IMR-90 (cell line): Measurements from ENCODE around the gene CHPF2. TPM values are rescaled to one million over a fixed set of nuclear protein-coding genes. Genes with fewer than 3 reads are reported as not detected.

ENCODE experiments used
- ATAC-seq: fragments of 200-7000 bp; cut with Tn5 transposase; 2 replicates; pipeline ENCODE4 v1.9.1; 2020; ENCODE audit warnings: low read depth, mild to moderate bottlenecking, moderate library complexity
- BruUV-seq: library from RNA; stranded (reverse); fragments of 400-500 nt; replicated peaks from 2 replicates; lab custom pipeline; 2021; lab: Mats Ljungman, UMichigan
- CTCF ChIA-PET: fragments of 300-600 bp; formaldehyde crosslinking; extraction: SDS; loops from one replicate; lab custom pipeline; 2021; ENCODE audit warnings: antibody characterized with exemption; lab: Yijun Ruan, JAX
- POLR2A ChIA-PET: fragments of 300-600 bp; sonication (Branson Sonifier 250); formaldehyde crosslinking; loops from one replicate; lab custom pipeline; 2022; ENCODE audit warnings: antibody characterized with exemption; ENCODE audit not compliant: unreplicated experiment; lab: Charles Lee
- DNase-seq: peaks from one replicate; pipeline ENCODE4 v3.0.0; 2013
- H2AFZ ChIP-seq: replicated peaks from 2 replicates; pipeline ENCODE3; 2013; ENCODE audit warnings: low read length, mild to moderate bottlenecking; ENCODE audit not compliant: poor library complexity
- H2AK5ac ChIP-seq: 2 replicates; pipeline ENCODE4 v1.6.1; 2013; ENCODE audit warnings: low read depth, low read length, inconsistent platforms
- H2AK9ac ChIP-seq: replicated peaks from 2 replicates; pipeline ENCODE3; 2013; ENCODE audit warnings: mild to moderate bottlenecking, low read depth, low read length, moderate library complexity; ENCODE audit not compliant: poor library complexity
- H2BK120ac ChIP-seq: 2 replicates; pipeline ENCODE4 v1.6.1; 2013; ENCODE audit warnings: low read depth, low read length, inconsistent platforms
- H2BK15ac ChIP-seq: 3 replicates; pipeline ENCODE4 v1.6.1; 2013; ENCODE audit warnings: low read depth, low read length, inconsistent platforms
- H2BK20ac ChIP-seq: 2 replicates; pipeline ENCODE4 v1.6.1; 2013; ENCODE audit warnings: low read depth, mild to moderate bottlenecking, inconsistent platforms, low read length, moderate library complexity
- H2BK5ac ChIP-seq: 2 replicates; pipeline ENCODE4 v1.6.1; 2013; ENCODE audit warnings: mild to moderate bottlenecking, low read depth, low read length, inconsistent platforms; ENCODE audit not compliant: poor library complexity, severe bottlenecking
- H3K14ac ChIP-seq: replicated peaks from 2 replicates; pipeline ENCODE4 v1.6.1; 2013; ENCODE audit warnings: low read depth, low read length, inconsistent platforms
- H3K18ac ChIP-seq: 2 replicates; pipeline ENCODE4 v1.6.1; 2013; ENCODE audit warnings: low read depth, low read length, control low read depth
- H3K23ac ChIP-seq: 2 replicates; pipeline ENCODE4 v1.6.1; 2013; ENCODE audit warnings: low read depth, low read length, inconsistent platforms
- H3K27ac ChIP-seq: 2 replicates; pipeline ENCODE4 v1.5.1; 2013; ENCODE audit warnings: mild to moderate bottlenecking, control low read depth, low read length; ENCODE audit not compliant: insufficient read depth
- H3K27me3 ChIP-seq: 2 replicates; pipeline ENCODE4 v1.6.1; 2013; ENCODE audit warnings: low read length; ENCODE audit not compliant: control insufficient read depth, insufficient read depth
- H3K36me3 ChIP-seq: 2 replicates; pipeline ENCODE4 v1.6.1; 2013; ENCODE audit warnings: low read length, mixed read lengths; ENCODE audit not compliant: control insufficient read depth, insufficient read depth
- H3K4ac ChIP-seq: 2 replicates; pipeline ENCODE4 v1.6.1; 2013; ENCODE audit warnings: low read depth, low read length, inconsistent platforms
- H3K4me1 ChIP-seq: 2 replicates; pipeline ENCODE4 v1.6.1; 2013; ENCODE audit warnings: low read length, mixed read lengths; ENCODE audit not compliant: control insufficient read depth, insufficient read depth
- H3K4me2 ChIP-seq: 2 replicates; pipeline ENCODE4 v1.6.1; 2013; ENCODE audit warnings: low read depth, mild to moderate bottlenecking, control low read depth, low read length, moderate library complexity
- H3K4me3 ChIP-seq: 2 replicates; pipeline ENCODE4 v1.5.1; 2013; ENCODE audit warnings: low read depth, mild to moderate bottlenecking, control low read depth, low read length, moderate library complexity; ENCODE audit not compliant: insufficient read depth
- H3K56ac ChIP-seq: 2 replicates; pipeline ENCODE4 v1.6.1; 2013; ENCODE audit warnings: low read length, inconsistent platforms; ENCODE audit not compliant: insufficient read depth; ENCODE audit errors: extremely low read depth
- H3K79me1 ChIP-seq, 2 experiments: 2 replicates each; pipeline ENCODE4 v1.6.1; 2013; ENCODE audit warnings: low read length in 2 of 2, inconsistent platforms in 1 of 2, low read depth in 1 of 2
- H3K9ac ChIP-seq: 2 replicates; pipeline ENCODE4 v1.6.1; 2013; ENCODE audit warnings: low read depth, low read length, control low read depth
- H3K9me1 ChIP-seq: 2 replicates; pipeline ENCODE4 v1.6.1; 2013; ENCODE audit warnings: low read length, inconsistent platforms; ENCODE audit not compliant: insufficient read depth
- H3K9me3 ChIP-seq: 2 replicates; pipeline ENCODE4 v1.6.1; 2013; ENCODE audit warnings: low read length; ENCODE audit not compliant: control insufficient read depth, insufficient read depth
- H4K20me1 ChIP-seq: 2 replicates; pipeline ENCODE4 v1.6.1; 2013; ENCODE audit warnings: low read length, inconsistent platforms; ENCODE audit not compliant: insufficient read depth
- H4K5ac ChIP-seq: 2 replicates; pipeline ENCODE4 v1.6.1; 2013; ENCODE audit warnings: mild to moderate bottlenecking, low read depth, low read length, control low read depth
- H4K8ac ChIP-seq, 2 experiments: 2 replicates each; pipeline ENCODE4 v1.6.1; 2013; ENCODE audit warnings: low read depth in 2 of 2, low read length in 2 of 2, control low read depth in 1 of 2, inconsistent platforms in 1 of 2
- H4K91ac ChIP-seq: 2 replicates; pipeline ENCODE4 v1.6.1; 2013; ENCODE audit warnings: low read depth, low read length, inconsistent platforms; ENCODE audit not compliant: insufficient read depth
- BHLHE40 ChIP-seq: fragments of 150-350 bp; IDR thresholded peaks from 2 replicates; pipeline ENCODE4 v1.6.1; 2016; ENCODE audit warnings: mild to moderate bottlenecking, low read depth, low read length
- CEBPB ChIP-seq: IDR thresholded peaks from 2 replicates; pipeline ENCODE4 v1.6.1; 2012; ENCODE audit warnings: low read depth, low read length, improper control_type of control experiment
- CHD1 ChIP-seq: IDR thresholded peaks from 2 replicates; pipeline ENCODE4 v1.6.1; 2012; ENCODE audit warnings: low read depth, low read length, improper control_type of control experiment
- FOS ChIP-seq: fragments of 150-350 bp; IDR thresholded peaks from 2 replicates; pipeline ENCODE4 v1.6.1; 2016; ENCODE audit warnings: low read depth, low read length
- MAFK ChIP-seq: IDR thresholded peaks from 2 replicates; pipeline ENCODE4 v1.6.1; 2012; ENCODE audit warnings: low read depth, low read length, improper control_type of control experiment
- MAZ ChIP-seq: IDR thresholded peaks from 2 replicates; pipeline ENCODE4 v1.6.1; 2012; ENCODE audit warnings: low read depth, mild to moderate bottlenecking, low read length, improper control_type of control experiment, moderate library complexity, borderline replicate concordance
- NFE2L2 ChIP-seq: fragments of 150-350 bp; IDR thresholded peaks from 2 replicates; pipeline ENCODE4 v1.6.1; 2016; ENCODE audit warnings: low read depth, mild to moderate bottlenecking, low read length
- POLR2A ChIP-seq: IDR thresholded peaks from 2 replicates; pipeline ENCODE4 v1.6.1; 2012; ENCODE audit warnings: mild to moderate bottlenecking, low read depth, low read length
- RAD21 ChIP-seq: IDR thresholded peaks from 2 replicates; pipeline ENCODE4 v1.6.1; 2012; ENCODE audit warnings: low read length, improper control_type of control experiment
- RCOR1 ChIP-seq: IDR thresholded peaks from 2 replicates; pipeline ENCODE4 v1.6.1; 2012; ENCODE audit warnings: mild to moderate bottlenecking, low read length, improper control_type of control experiment; ENCODE audit not compliant: insufficient replicate concordance
- RFX5 ChIP-seq: IDR thresholded peaks from 2 replicates; pipeline ENCODE4 v1.8.0; 2012; ENCODE audit warnings: low read depth, mild to moderate bottlenecking, low read length, moderate library complexity
- SMC3 ChIP-seq: fragments of 150-350 bp; IDR thresholded peaks from 2 replicates; pipeline ENCODE4 v1.6.1; 2016; ENCODE audit warnings: low read depth, mild to moderate bottlenecking, antibody characterized with exemption, low read length, moderate library complexity
- WGBS, 2 experiments: methylation state at CpG; one replicate each; pipeline versions ENCODE4 v1.1.5 to v1.1.7; 2013; ENCODE audit warnings: missing lambda C conversion rate in 2 of 2; ENCODE audit not compliant: insufficient read length in 1 of 2; ENCODE audit errors: extremely low coverage in 2 of 2; 5-methylcytosine and 5-hydroxymethylcytosine counted together
- dilution Hi-C: fragments of 300-500 bp; cut with HindIII; formaldehyde crosslinking; loops from one replicate; pipeline ENCODE4 v1.14.3; 2018; ENCODE audit warnings: low sequenced_read_pairs; ENCODE audit not compliant: unreplicated experiment
- in situ Hi-C: fragments of 300-500 bp; cut with MboI; formaldehyde crosslinking; loops from 3 replicates; pipeline ENCODE4 v1.14.3; 2019; ENCODE audit warnings: low sequenced_read_pairs, inconsistent platforms, mixed read lengths
- intact Hi-C: fragments of 100-400 bp; cut with micrococcal nuclease; formaldehyde crosslinking; loops from 2 replicates; pipeline ENCODE4 v1.10.0; 2022
- polyA plus RNA-seq, 3 experiments: library from polyadenylated mRNA; depleted of rRNA; stranded (reverse); fragments of >200 nt; gene quantifications; 2 replicates each; pipeline ENCODE4 v1.2.3, GENCODE V29; 2012; ENCODE audit warnings: low replicate concordance in 1 of 3
- total RNA-seq: library from RNA; depleted of rRNA; stranded (reverse); fragments of >200 nt; gene quantifications from 2 replicates; pipeline ENCODE4 v1.2.3, GENCODE V29; 2012
- TF ChIP-seq, protein P1 (sequence below): fragments of 150-350 bp; IDR thresholded peaks from 2 replicates; pipeline ENCODE4 v1.6.1; 2017; ENCODE audit warnings: mild to moderate bottlenecking, antibody characterized with exemption, low read length, low read depth
- TF ChIP-seq, protein P2 (sequence below): conservative IDR thresholded peaks from 2 replicates; pipeline ENCODE4 v1.5.1; 2012; ENCODE audit warnings: mild to moderate bottlenecking, low read depth, low read length, improper control_type of control experiment
- TF ChIP-seq, protein P3 (sequence below): fragments of 150-350 bp; IDR thresholded peaks from 2 replicates; pipeline ENCODE4 v1.6.1; 2016; ENCODE audit warnings: low read depth, mild to moderate bottlenecking, low read length, moderate library complexity, borderline replicate concordance

CHPF2 gene
- total and polyA plus RNA-seq, 2 of the 4 experiments (the other 2 are of a cell fraction) = 26.2 to 77.0 TPM

DNA sequence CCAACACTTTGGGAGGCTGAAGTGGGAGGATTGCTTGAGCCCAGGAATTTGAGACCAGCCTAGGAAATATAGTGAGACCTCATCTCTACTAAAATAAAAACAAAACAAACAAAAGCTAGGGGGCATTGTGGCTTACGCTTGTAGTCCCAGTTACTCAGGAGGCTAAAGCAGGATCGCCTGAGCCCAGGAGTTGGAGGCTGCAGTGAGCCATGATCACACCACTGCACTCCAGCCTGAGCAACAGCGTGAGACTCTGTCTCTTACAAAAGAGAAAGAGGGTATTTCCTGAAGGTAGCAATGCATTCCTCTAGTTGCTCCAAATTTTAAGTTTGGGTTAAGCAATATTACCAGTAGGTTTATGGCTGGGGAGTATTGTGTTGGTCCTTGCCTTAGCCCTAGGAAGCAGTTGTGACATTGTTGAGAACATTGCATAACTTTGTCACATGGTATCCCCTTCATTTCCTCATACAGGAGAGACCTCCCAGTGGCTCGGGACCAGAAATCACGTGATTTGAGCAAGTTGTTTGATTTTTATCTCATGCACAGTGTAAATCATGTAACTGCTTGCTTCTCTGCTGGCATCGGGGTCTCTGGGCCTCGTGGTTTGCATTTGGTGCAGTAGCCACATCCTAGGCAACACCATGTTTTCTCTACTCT is 39.5 kb downstream of the CHPF2 start:
- Histone ChIP-seq H3K27me3 (no peaks in the 10 kb centered on the region; the same call in 1 of the 2 replicates), H3K23ac (no peak overlapping the region), H2AFZ (no peak overlapping the region), H2BK5ac (no peak overlapping the region), H3K18ac (no peak overlapping the region; the same call in 1 of the 2 replicates), H2AK5ac (no peak overlapping the region), H3K9me1 (no peaks in the 10 kb centered on the region), H2AK9ac (no peak overlapping the region), H3K79me1 (no peaks in the 10 kb centered on the region), H4K91ac (no peak overlapping the region), H4K5ac (no peak overlapping the region), H3K36me3 (no peaks in the 10 kb centered on the region; the same call in 1 of the 2 replicates), H4K8ac (no peak overlapping the region), H3K56ac (no peak overlapping the region), H2BK20ac (no peak overlapping the region), H3K14ac (no peak overlapping the region), H2BK120ac (no peak overlapping the region), H4K20me1 (no peaks in the 10 kb centered on the region; the same call in 1 of the 2 replicates), H3K9ac (no peak overlapping the region), H3K4me1 (peaks cover 4% of the 10 kb centered on the region; the same call in 1 of the 2 replicates), H3K4me3 (no peak overlapping the region), H2BK15ac (no peak overlapping the region), H3K4me2 (peak overlapping the region; percentile 5; the same call in 1 of the 2 replicates), H3K9me3 (no peaks in the 10 kb centered on the region), H3K27ac (peak overlapping the region; percentile 48; the same call in 1 of the 2 replicates), H3K4ac (no peak overlapping the region)
- DNase-seq (peak; percentile 40), ATAC-seq (peak; percentile 30)
- CTCF ChIA-PET = no interaction called here
- in situ Hi-C loops (no loop called here), intact Hi-C loops (no loop called here), dilution Hi-C loops (no loop called here)
- BruUV-seq = no TSS peak
- POLR2A ChIA-PET = no interaction called here
- WGBS, 2 experiments = 80% methylated on average over 1 of the region's 7 CpGs; no CpG with 5 or more reads in 1 of the 2 experiments
- TF ChIP-seq RCOR1 = no peak
- TF ChIP-seq, protein P1, sequence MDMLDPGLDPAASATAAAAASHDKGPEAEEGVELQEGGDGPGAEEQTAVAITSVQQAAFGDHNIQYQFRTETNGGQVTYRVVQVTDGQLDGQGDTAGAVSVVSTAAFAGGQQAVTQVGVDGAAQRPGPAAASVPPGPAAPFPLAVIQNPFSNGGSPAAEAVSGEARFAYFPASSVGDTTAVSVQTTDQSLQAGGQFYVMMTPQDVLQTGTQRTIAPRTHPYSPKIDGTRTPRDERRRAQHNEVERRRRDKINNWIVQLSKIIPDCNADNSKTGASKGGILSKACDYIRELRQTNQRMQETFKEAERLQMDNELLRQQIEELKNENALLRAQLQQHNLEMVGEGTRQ = peak; percentile 77
- TF ChIP-seq, protein P2, sequence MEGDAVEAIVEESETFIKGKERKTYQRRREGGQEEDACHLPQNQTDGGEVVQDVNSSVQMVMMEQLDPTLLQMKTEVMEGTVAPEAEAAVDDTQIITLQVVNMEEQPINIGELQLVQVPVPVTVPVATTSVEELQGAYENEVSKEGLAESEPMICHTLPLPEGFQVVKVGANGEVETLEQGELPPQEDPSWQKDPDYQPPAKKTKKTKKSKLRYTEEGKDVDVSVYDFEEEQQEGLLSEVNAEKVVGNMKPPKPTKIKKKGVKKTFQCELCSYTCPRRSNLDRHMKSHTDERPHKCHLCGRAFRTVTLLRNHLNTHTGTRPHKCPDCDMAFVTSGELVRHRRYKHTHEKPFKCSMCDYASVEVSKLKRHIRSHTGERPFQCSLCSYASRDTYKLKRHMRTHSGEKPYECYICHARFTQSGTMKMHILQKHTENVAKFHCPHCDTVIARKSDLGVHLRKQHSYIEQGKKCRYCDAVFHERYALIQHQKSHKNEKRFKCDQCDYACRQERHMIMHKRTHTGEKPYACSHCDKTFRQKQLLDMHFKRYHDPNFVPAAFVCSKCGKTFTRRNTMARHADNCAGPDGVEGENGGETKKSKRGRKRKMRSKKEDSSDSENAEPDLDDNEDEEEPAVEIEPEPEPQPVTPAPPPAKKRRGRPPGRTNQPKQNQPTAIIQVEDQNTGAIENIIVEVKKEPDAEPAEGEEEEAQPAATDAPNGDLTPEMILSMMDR = no peak
- no peak for TF ChIP-seq CHD1
- TF ChIP-seq NFE2L2 = no peak
- no peak for TF ChIP-seq POLR2A
- peak; percentile 45; the same call in 1 of the 2 replicates for TF ChIP-seq BHLHE40
- TF ChIP-seq, protein P3, sequence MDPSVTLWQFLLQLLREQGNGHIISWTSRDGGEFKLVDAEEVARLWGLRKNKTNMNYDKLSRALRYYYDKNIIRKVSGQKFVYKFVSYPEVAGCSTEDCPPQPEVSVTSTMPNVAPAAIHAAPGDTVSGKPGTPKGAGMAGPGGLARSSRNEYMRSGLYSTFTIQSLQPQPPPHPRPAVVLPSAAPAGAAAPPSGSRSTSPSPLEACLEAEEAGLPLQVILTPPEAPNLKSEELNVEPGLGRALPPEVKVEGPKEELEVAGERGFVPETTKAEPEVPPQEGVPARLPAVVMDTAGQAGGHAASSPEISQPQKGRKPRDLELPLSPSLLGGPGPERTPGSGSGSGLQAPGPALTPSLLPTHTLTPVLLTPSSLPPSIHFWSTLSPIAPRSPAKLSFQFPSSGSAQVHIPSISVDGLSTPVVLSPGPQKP = no peak
- no peak for TF ChIP-seq MAFK
- TF ChIP-seq MAZ = no peak
- no peak for TF ChIP-seq RAD21
- TF ChIP-seq CEBPB = peak; percentile 87
- TF ChIP-seq RFX5 = no peak
- no peak for TF ChIP-seq FOS
- no peak for TF ChIP-seq SMC3
